Suprapubic skin (tissue), 3 donors: ENCODE results near the gene RPL4.
"Not testable (repeated sequence)": the region's sequence is repeated elsewhere in the genome, so short reads cannot be mapped to it uniquely, and the experiment has no call there.

Experiments
- POLR2A ChIP-seq, 2 donors: fragments of 450-650 bp; IDR thresholded peaks; one replicate each; pipeline ENCODE4 v1.6.1; 2017; ENCODE audit warnings: antibody characterized with exemption in 2 of 2, mild to moderate bottlenecking in 2 of 2, moderate library complexity in 2 of 2
- TF ChIP-seq, protein P1 (sequence below), 2 donors: fragments of 200-600 bp in 1 of 2; fragments of 450-650 bp in 1 of 2; sonication (generic) in 1 of 2; IDR thresholded peaks; one replicate each; pipeline ENCODE4 v1.5.1; 2016 to 2019; ENCODE audit warnings: antibody characterized with exemption in 2 of 2, mild to moderate bottlenecking in 1 of 2, moderate library complexity in 1 of 2

DNA sequence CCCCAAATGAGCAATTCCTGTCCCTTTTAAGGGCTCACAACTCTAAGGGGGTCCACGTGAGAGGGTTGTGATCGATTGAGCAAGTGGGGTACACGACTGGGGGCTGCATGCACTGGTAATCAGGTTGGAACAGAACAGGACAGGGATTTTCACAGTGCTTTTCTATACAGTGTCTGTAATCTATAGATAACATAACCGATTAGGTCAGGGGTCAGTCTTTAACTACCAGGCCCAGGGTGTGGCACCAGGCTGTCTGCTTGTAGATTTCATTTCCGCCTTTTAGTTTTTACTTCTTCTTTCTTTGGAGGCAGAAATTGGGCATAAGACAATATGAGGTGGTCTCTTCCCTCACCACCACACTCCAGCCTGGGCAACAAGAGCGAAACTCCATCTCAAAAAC, 39.4 kb downstream of the RPL4 start:
- TF ChIP-seq, protein P1, sequence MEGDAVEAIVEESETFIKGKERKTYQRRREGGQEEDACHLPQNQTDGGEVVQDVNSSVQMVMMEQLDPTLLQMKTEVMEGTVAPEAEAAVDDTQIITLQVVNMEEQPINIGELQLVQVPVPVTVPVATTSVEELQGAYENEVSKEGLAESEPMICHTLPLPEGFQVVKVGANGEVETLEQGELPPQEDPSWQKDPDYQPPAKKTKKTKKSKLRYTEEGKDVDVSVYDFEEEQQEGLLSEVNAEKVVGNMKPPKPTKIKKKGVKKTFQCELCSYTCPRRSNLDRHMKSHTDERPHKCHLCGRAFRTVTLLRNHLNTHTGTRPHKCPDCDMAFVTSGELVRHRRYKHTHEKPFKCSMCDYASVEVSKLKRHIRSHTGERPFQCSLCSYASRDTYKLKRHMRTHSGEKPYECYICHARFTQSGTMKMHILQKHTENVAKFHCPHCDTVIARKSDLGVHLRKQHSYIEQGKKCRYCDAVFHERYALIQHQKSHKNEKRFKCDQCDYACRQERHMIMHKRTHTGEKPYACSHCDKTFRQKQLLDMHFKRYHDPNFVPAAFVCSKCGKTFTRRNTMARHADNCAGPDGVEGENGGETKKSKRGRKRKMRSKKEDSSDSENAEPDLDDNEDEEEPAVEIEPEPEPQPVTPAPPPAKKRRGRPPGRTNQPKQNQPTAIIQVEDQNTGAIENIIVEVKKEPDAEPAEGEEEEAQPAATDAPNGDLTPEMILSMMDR (IDR thresholded peaks at IDR 0.05) = not testable (repeated sequence)
- not testable (repeated sequence) for TF ChIP-seq POLR2A (IDR thresholded peaks at IDR 0.05)
